HUES48 (cell line): ENCODE measurements around the gene NDUFB7.

Source experiments
- H3K27ac ChIP-seq: one replicate; pipeline ENCODE4 v1.7.0; 2013; ENCODE audit warnings: low read depth, low read length, inconsistent platforms
- H3K27me3 ChIP-seq: 2 replicates; pipeline ENCODE4 v1.6.1; 2013; ENCODE audit warnings: mild to moderate bottlenecking, low read length; ENCODE audit not compliant: control insufficient read depth, insufficient read depth
- H3K36me3 ChIP-seq: 2 replicates; pipeline ENCODE4 v1.6.1; 2013; ENCODE audit warnings: low read length; ENCODE audit not compliant: control insufficient read depth, insufficient read depth
- H3K4me1 ChIP-seq: 2 replicates; pipeline ENCODE4 v1.6.1; 2013; ENCODE audit warnings: mild to moderate bottlenecking, low read length; ENCODE audit not compliant: control insufficient read depth, insufficient read depth
- H3K4me3 ChIP-seq: 2 replicates; pipeline ENCODE4 v1.5.1; 2013; ENCODE audit warnings: mild to moderate bottlenecking, low read depth, low read length
- H3K9ac ChIP-seq: 2 replicates; pipeline ENCODE4 v1.6.1; 2013; ENCODE audit warnings: mild to moderate bottlenecking, low read depth, low read length, moderate library complexity
- H3K9me3 ChIP-seq: 2 replicates; pipeline ENCODE4 v1.6.1; 2013; ENCODE audit warnings: low read length; ENCODE audit not compliant: control insufficient read depth, insufficient read depth

Gene NDUFB7

GRCh38 chr19:14530506-14530905 lies 41.4 kb downstream of the NDUFB7 start:
- no peaks in the 10 kb centered on the region for H3K4me1 ChIP-seq
- H3K4me3 ChIP-seq, result peak overlapping the region; percentile 89
- H3K27me3 ChIP-seq, result no peaks in the 10 kb centered on the region
- H3K9me3 ChIP-seq, result no peaks in the 10 kb centered on the region
- H3K36me3 ChIP-seq, result no peaks in the 10 kb centered on the region
- H3K27ac ChIP-seq, result no peak overlapping the region
- H3K9ac ChIP-seq, result no peak overlapping the region

DNA sequence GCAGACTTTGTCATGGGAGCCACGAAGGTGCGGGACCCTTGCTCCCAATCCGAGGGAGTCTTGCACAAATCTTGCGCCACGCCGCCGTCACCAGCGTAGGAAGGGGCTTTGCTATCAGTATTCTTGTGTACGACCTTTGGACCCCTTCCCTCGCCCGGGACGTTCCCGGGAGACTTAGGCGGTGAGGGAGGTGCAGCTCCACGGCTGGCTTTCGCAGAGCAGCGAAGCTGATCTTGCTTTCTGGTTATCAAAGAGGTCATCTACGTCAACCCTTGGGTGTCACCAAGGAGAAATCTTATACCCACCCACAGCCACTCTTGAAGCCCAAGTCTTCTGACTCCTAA lies 41.9 kb downstream of the NDUFB7 start:
- Histone ChIP-seq H3K27me3 (no peaks in the 10 kb centered on the region), H3K9me3 (no peaks in the 10 kb centered on the region), H3K27ac (peak overlapping the region; percentile 80), H3K4me1 (no peaks in the 10 kb centered on the region), H3K4me3 (peak overlapping the region; percentile 89), H3K9ac (peak overlapping the region; percentile 70), H3K36me3 (no peaks in the 10 kb centered on the region)

- Histone ChIP-seq H3K4me1 (no peaks in the 10 kb centered on the region), H3K9ac (peak within 1 kb of the TSS; percentile 70), H3K4me3 (peak within 1 kb of the TSS; percentile 89), H3K36me3 (no peaks in the 10 kb centered on the region), H3K27me3 (no peaks in the 10 kb centered on the region), H3K27ac (peak within 1 kb of the TSS; percentile 80), H3K9me3 (no peaks in the 10 kb centered on the region)
Measured at GRCh38 chr19:14529254-14530004, 42.4 kb downstream of the NDUFB7 start, which contains the start of gene TECR. TECR (plus strand) TSS chr19:14529594; CDS start chr19:14529697, 103 bp downstream.

GRCh38 chr19:14528419-14529253 lies 43.2 kb downstream of the NDUFB7 start:
- Histone ChIP-seq H3K9ac (no peak overlapping the region), H3K36me3 (no peaks in the 10 kb centered on the region), H3K4me1 (no peaks in the 10 kb centered on the region), H3K27ac (no peak overlapping the region), H3K4me3 (peak overlapping the region; percentile 67), H3K9me3 (no peaks in the 10 kb centered on the region), H3K27me3 (no peaks in the 10 kb centered on the region)

- H3K27me3 ChIP-seq, result no peaks in the 10 kb centered on the region
- H3K9ac ChIP-seq, result no peak overlapping the region
- H3K9me3 ChIP-seq, result no peaks in the 10 kb centered on the region
- no peaks in the 10 kb centered on the region for H3K36me3 ChIP-seq
- H3K4me1 ChIP-seq, result no peaks in the 10 kb centered on the region
- H3K27ac ChIP-seq, result no peak overlapping the region
- H3K4me3 ChIP-seq, result no peak overlapping the region
Measured at GRCh38 chr19:14526423-14526822, 45.4 kb downstream of the NDUFB7 start.

- Histone ChIP-seq H3K9ac (no peak overlapping the region), H3K4me3 (no peak overlapping the region), H3K36me3 (no peaks in the 10 kb centered on the region), H3K27ac (no peak overlapping the region), H3K27me3 (no peaks in the 10 kb centered on the region), H3K9me3 (no peaks in the 10 kb centered on the region), H3K4me1 (no peaks in the 10 kb centered on the region)
Measured at GRCh38 chr19:14525729-14526128, 46.1 kb downstream of the NDUFB7 start.

- H3K9me3 ChIP-seq, result no peaks in the 10 kb centered on the region
- H3K27me3 ChIP-seq, result no peaks in the 10 kb centered on the region
- no peak overlapping the region for H3K4me3 ChIP-seq
- peaks cover 13% of the 10 kb centered on the region for H3K36me3 ChIP-seq
- peaks cover 17% of the 10 kb centered on the region; the same call in 1 of the 2 replicates for H3K4me1 ChIP-seq
- H3K27ac ChIP-seq, result peak overlapping the region; percentile 70
- no peak overlapping the region for H3K9ac ChIP-seq
Measured at GRCh38 chr19:14520543-14520942, 51.3 kb downstream of the NDUFB7 start.

GRCh38 chr19:14519860-14520407 lies 51.9 kb downstream of the NDUFB7 start:
- Histone ChIP-seq H3K27ac (peak overlapping the region; percentile 70), H3K4me1 (peaks cover 17% of the 10 kb centered on the region; the same call in 1 of the 2 replicates), H3K9me3 (no peaks in the 10 kb centered on the region), H3K27me3 (no peaks in the 10 kb centered on the region), H3K36me3 (peaks cover 19% of the 10 kb centered on the region), H3K4me3 (no peak overlapping the region), H3K9ac (no peak overlapping the region)

DNA sequence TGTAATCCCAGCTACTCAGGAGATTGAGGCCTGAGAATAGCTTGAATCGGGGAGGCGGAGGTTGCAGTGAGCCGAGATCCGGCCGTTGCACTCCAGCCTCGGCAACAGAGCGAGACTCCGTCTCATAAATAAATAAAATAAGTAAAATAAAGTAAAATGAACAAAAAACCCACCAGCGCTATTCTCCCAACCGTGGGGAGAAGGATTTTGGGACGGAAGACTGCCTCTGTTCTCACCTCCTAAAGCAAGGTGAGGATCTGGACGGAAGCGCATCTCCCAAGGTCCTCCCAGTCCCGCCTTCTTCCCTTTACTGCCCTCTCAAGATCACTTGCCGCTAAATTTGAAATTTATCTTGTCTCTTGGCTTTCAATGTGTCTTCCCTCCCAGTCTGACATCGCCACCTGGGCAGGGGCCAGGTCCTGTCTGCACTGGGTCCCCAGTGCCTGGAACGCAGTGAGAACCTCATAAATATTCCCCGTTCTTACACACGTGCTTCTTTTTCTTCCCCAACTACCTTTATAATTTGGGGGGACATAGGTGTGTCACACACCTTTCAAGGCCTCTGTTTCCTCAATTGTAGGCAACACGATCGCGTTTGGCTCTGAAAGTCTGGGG lies 52.5 kb downstream of the NDUFB7 start:
- no peaks in the 10 kb centered on the region for H3K9me3 ChIP-seq
- peaks cover 25% of the 10 kb centered on the region for H3K36me3 ChIP-seq
- peak overlapping the region; percentile 70 for H3K27ac ChIP-seq
- H3K4me1 ChIP-seq, result peaks cover 17% of the 10 kb centered on the region; the same call in 1 of the 2 replicates
- no peak overlapping the region for H3K4me3 ChIP-seq
- H3K9ac ChIP-seq, result no peak overlapping the region
- H3K27me3 ChIP-seq, result no peaks in the 10 kb centered on the region

GRCh38 chr19:14517840-14518505 lies 53.9 kb downstream of the NDUFB7 start, which contains the start of gene DNAJB1:
DNAJB1 (minus strand) TSS chr19:14518397; CDS start chr19:14518349, 48 bp downstream.
- peaks cover 17% of the 10 kb centered on the region; the same call in 1 of the 2 replicates for H3K4me1 ChIP-seq
- no peaks in the 10 kb centered on the region for H3K27me3 ChIP-seq
- H3K27ac ChIP-seq, result peak within 1 kb of the TSS; percentile 93
- H3K36me3 ChIP-seq, result peaks cover 29% of the 10 kb centered on the region
- H3K4me3 ChIP-seq, result peak within 1 kb of the TSS; percentile 94
- H3K9ac ChIP-seq, result peak within 1 kb of the TSS; percentile 85
- H3K9me3 ChIP-seq, result no peaks in the 10 kb centered on the region
